GM12891 (cell line): Measurements from ENCODE around the gene DSC1.
"Not testable (repeated sequence)": the region's sequence is repeated elsewhere in the genome, so short reads cannot be mapped to it uniquely, and the experiment has no call there.

ENCODE experiments used
- DNase-seq: peaks from one replicate; pipeline ENCODE4 v3.0.0; 2011; ENCODE audit warnings: low spot score; ENCODE audit not compliant: insufficient read length
- FAIRE-seq: peaks from 2 replicates; lab custom pipeline; 2011; peaks lifted over from hg19 to GRCh38; lab: Jason Lieb, UNC
- PAX5 ChIP-seq: IDR thresholded peaks from 2 replicates; pipeline ENCODE4 v1.6.1; 2011; ENCODE audit warnings: low read length, moderate library complexity, mild to moderate bottlenecking; ENCODE audit not compliant: insufficient read depth, severe bottlenecking
- POLR2A ChIP-seq: IDR thresholded peaks from 2 replicates; pipeline ENCODE4 v1.6.1; 2011; ENCODE audit warnings: low read depth, low read length, control low read depth
- POLR2AphosphoS5 ChIP-seq: IDR thresholded peaks from 2 replicates; pipeline ENCODE4 v1.6.1; 2011; ENCODE audit warnings: low read depth, low read length, control low read depth
- POU2F2 ChIP-seq: IDR thresholded peaks from 2 replicates; pipeline ENCODE4 v1.6.1; 2011; ENCODE audit warnings: low read depth, mild to moderate bottlenecking, control low read depth, low read length, moderate library complexity
- SPI1 ChIP-seq: IDR thresholded peaks from 2 replicates; pipeline ENCODE4 v1.6.1; 2011; ENCODE audit warnings: low read depth, low read length, control low read depth
- TAF1 ChIP-seq: IDR thresholded peaks from 2 replicates; pipeline ENCODE4 v1.6.1; 2011; ENCODE audit warnings: low read depth, low read length, control low read depth

DSC1 gene

DNA sequence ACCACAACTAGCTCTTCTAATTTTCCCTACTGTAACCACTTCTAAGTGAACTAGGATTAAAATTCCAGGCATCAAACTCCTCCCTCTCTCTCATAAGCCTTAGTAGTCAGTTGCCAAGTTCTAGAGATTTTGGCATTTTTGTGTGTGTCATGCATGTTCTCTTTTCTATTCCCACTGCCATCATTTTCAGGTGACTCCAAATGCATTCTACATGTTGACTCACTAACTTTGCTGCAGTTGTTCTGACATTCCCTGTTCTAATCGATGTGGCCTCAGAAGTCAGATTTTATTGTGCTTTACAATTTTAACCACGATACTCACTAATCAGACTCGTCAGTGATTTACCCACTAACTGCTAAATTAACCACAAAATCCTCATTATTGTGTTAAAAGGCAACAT is 13.3 kb downstream of the DSC1 start:
- DNase-seq (no peak), FAIRE-seq (no peak)

DNA sequence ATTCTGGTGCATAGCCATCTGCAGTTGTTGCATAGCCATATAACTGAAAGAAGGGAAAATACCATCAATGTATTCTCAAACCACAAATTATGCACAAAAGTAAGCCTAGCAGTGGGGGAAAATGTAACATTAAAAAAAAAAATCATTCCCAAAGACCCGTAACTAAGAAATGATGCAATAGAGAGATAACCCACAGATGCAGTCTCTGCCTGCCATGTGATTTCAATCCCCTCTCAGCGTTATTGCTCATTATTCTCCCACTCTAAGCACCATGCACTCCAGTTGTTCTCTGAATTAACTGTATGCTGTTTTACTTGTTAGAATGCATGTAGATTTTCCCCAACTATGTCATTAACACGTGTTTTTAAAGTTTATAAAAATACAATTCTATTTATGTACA is 14.1 kb downstream of the DSC1 start:
- FAIRE-seq: no peak
- no peak for DNase-seq
- TF ChIP-seq POLR2A (no peak), POLR2AphosphoS5 (no peak), PAX5 (no peak), POU2F2 (no peak)

More for the DNA sequence above, 13.3 kb downstream of the DSC1 start:
- TF ChIP-seq SPI1 (no peak), POLR2AphosphoS5 (no peak), POU2F2 (no peak), TAF1 (no peak), PAX5 (no peak), POLR2A (no peak)

DNA sequence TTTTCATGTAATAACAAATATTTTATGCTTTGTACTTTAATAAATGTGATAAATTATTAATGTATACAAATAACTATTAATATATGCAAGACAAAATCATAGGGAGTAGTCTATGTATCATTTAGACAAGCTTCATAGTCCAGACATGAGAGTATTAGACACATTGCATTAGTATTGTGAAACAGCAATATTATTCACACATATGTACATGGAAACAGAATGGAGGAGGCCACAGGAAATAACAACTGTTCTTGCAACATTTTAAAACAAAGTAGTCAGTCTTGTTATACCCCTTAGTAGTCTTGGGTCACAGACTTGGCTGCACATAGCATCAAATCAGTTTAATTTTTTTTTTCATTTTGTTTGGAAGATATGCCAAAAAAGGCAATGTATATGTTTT is 15.8 kb downstream of the DSC1 start:
- no peak for TF ChIP-seq TAF1
- TF ChIP-seq PAX5: no peak
- no peak for TF ChIP-seq POLR2AphosphoS5
- TF ChIP-seq SPI1: no peak
- TF ChIP-seq POLR2A: no peak
- no peak for TF ChIP-seq POU2F2
- FAIRE-seq: no peak
- no peak for DNase-seq

DNA sequence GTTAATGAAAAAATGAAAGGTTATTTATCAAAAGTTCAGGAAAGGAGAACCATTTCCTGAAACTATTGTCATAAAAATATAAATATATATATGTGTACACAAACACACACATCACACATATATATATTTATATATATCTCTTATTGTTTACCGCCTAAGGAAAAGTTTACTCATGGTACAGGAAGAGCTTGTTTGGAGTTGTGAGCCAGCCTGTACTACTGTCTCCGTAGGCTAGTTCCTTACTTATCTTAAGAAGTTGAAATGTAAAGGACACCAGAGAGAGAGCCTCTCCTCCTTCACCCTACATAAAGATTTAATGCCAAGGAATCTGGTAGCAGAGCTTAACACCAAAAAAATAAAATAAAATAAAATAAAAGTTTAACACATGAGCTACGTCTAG is 19.6 kb downstream of the DSC1 start:
- FAIRE-seq (no peak), DNase-seq (no peak)
- TF ChIP-seq PAX5 (no peak), TAF1 (no peak), POU2F2 (no peak), POLR2AphosphoS5 (no peak), SPI1 (no peak), POLR2A (no peak)

DNA sequence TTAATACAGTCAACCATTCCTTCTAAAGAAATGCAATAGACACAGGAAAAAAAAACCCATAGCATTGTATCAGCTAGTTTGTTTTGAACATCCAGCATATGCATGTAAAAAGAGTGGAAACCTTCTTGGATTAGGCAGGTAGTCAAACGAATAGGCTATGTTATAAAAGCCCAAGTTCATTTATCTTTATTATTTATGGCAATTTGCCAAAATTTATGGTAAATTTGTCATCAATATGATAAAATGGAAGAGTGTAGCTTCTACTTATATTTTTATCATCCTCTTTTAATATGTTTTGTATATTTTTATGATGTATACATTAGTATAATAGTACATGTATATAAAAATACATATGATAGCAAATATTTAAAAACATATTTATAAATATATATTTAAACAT is 23.9 kb downstream of the DSC1 start:
- FAIRE-seq (no peak), DNase-seq (no peak)
- no peak for TF ChIP-seq POLR2AphosphoS5
- no peak for TF ChIP-seq PAX5
- TF ChIP-seq POU2F2: no peak
- no peak for TF ChIP-seq SPI1
- TF ChIP-seq POLR2A: no peak
- no peak for TF ChIP-seq TAF1

DNA sequence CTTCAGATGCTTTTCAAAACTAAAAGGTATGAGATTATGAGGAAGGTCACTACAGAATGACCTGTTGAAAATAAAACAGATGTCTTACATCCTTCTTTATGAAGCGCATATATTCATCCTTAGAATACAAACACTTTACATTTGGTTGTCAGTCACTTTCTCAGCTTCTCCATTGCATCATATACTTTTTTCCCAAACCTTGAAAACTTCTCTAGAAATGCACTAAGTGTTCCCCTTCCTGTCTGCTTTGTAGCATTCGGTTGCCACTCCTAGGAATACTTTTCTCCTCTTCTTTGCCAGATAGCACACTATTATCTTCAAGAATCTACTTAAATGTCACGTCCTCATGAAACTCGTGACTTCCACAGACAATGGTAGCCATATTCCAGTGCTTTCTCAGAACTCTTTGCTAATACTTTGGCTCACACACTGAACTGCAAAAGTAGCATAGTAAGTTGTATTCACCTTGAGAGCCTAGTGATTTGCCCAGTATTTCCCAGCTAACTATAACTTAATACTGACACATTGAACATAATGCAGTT is 27.6 kb downstream of the DSC1 start:
- FAIRE-seq (no peak), DNase-seq (no peak)
- TF ChIP-seq POU2F2: no peak
- TF ChIP-seq POLR2AphosphoS5: no peak
- TF ChIP-seq POLR2A: no peak
- TF ChIP-seq SPI1: no peak
- TF ChIP-seq TAF1: no peak
- TF ChIP-seq PAX5: no peak

DNA sequence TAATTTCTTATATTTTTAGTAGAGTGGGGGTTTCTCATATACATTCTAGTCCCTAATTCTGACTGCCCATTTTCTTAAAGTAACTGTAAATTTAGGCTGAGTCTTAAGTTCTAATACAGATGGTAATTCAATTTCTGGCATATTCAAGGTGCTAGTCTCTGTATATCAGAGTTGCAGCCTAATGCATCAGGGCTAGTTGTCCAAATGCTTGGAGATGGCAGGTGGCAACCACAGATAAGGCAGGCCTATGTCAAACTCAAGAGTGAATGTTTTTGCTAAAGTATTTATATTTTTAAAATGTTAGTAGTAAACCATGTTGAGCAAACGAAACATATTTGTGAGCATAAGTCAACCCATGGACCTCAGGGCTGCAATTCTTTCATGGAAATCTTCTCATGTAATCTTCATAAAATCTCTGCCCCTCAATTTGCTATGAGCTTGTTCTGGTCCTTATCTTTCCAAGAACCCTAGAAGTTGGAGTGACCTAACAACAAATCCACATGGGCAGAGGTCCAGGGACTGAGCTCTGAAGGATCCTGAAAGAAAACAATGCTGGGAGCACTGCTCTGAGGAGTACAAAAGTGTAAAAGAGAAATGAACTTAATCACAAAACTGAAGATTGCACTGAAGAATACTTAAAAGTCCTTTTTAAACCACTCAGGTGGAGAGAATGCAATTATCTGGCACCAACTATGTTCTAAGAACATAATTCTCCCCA is 33.1 kb downstream of the DSC1 start:
- TF ChIP-seq PAX5: no peak
- TF ChIP-seq POLR2A: no peak
- TF ChIP-seq POLR2AphosphoS5: no peak
- TF ChIP-seq SPI1: no peak
- no peak for TF ChIP-seq POU2F2
- TF ChIP-seq TAF1: no peak
- DNase-seq (no peak), FAIRE-seq (no peak)

DNA sequence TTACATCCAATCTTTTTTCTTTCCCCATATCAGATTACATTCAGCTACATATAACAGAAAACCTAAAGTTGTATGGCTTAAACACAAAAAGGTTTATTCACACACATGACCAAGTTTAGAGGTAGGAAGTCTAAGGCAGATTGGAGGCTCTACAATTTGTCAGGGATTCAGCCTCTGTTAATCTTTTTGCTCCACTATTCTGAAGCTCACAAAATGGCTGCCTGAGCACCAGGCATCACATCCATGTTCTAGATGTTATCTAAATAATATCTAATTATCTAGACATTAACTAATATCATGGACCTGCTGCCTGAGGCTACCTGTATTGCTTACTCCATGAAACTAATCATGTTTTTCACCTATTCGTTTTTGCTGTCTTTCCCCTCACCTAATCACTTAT is 36.8 kb downstream of the DSC1 start:
- DNase-seq (no peak), FAIRE-seq (no peak)
- TF ChIP-seq POLR2AphosphoS5 (no peak), TAF1 (no peak), SPI1 (no peak), POU2F2 (no peak), POLR2A (no peak), PAX5 (no peak)

DNA sequence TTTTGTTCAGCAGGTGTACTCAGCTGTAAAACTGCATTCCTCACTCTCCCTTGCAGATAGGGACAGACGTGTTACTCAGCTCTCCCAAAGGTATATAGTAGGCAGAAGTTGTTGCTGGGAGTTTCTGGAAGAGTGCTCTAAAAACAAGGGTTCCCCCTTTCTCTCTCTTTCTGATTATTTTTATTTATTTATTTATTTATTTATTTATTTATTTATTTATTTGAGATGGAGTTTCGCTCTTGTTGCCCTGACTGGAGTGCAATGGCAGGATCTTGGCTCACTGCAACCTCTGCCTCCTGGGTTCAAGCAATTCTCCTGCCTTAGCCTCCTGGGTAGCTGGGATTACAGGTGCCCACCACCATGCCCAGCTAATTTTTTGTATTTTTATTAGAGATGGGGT is 39.5 kb downstream of the DSC1 start:
- FAIRE-seq, DNase-seq: not testable (repeated sequence)

DNA sequence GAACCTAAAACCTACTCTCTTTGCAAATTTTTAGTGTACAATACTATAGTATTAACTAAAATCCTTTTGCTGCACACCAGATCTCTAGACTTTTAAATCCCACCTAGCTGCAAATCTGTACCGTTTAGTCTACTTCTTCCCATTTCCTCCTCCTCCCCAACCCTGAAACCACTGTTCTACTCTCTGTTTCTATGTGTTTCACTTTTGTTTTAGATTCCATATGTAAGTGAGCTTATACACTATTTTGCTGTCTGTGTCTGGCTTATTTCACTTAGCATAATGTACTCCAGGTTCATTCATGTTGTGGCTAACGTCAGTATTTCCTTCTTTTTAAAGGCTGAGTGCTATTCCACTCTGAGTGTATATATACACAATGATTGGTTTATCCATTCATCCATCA is 42.1 kb downstream of the DSC1 start:
- DNase-seq: no peak
- no peak for TF ChIP-seq POLR2A
- TF ChIP-seq PAX5: no peak
- no peak for TF ChIP-seq POU2F2
- TF ChIP-seq SPI1: no peak
- TF ChIP-seq POLR2AphosphoS5: no peak
- TF ChIP-seq TAF1: no peak
- no peak for FAIRE-seq
